ENCODE data around the gene PCID2. TPM values are rescaled to one million over a fixed set of nuclear protein-coding genes. Genes with fewer than 3 reads are reported as not detected.

Gene PCID2
- total and polyA plus RNA-seq, 2 of the 13 experiments (the other 11 are each of a cell fraction or from before 2014, with no cell fraction given), result 65.0 to 111 TPM

GRCh38 chr13:113207890-113208420 is 514 bp downstream of the PCID2 start (continued):
- TF ChIP-seq HBP1 (CRISPR knock-in tag; IDR thresholded peaks at IDR 0.05; ENCODE audit: low read depth), result no peak; the same call in 1 of the 2 replicates
- TF ChIP-seq ZNF558 (CRISPR knock-in tag; IDR thresholded peaks at IDR 0.05; ENCODE audit: borderline replicate concordance), result 0 out of 2 replicates have a peak, but pooled peaks have one; percentile 3
- TF ChIP-seq KAT7 (CRISPR knock-in tag; IDR thresholded peaks at IDR 0.05; ENCODE audit: borderline replicate concordance), result peak; percentile 92
- TF ChIP-seq MATR3 (CRISPR knock-in tag; IDR thresholded peaks at IDR 0.05), result no peak
- peak; percentile 44; the same call in 1 of the 2 replicates for TF ChIP-seq MAX (IDR thresholded peaks at IDR 0.05)

GRCh38 chr13:113207460-113207859 is 1.0 kb downstream of the PCID2 start:
- intact Hi-C loops (cut with micrococcal nuclease; ENCODE audit: unreplicated experiment), result loop anchor here (5.0 kb wide), 1 partner anchor 50 kb away; the partner anchor contains the start of gene PROZ
- Histone ChIP-seq H3K4me2 (ENCODE audit: low read depth, low read length) (peak overlapping the region; percentile 82), H3K4me1 (ENCODE audit: insufficient read depth, low read length) (peaks cover 67% of the 10 kb centered on the region), H3K79me2 (ENCODE audit: insufficient read depth, low read length) (peaks cover 88% of the 10 kb centered on the region), H2AFZ (ENCODE audit: low read length) (no peak overlapping the region), H4K20me1 (ENCODE audit: insufficient read depth, low read length) (peaks cover 23% of the 10 kb centered on the region), H3K9ac (ENCODE audit: insufficient read depth, low read depth, low read length) (peak overlapping the region; percentile 96), H3K27ac (ENCODE audit: extremely low read length, insufficient read depth, low read length) (peak overlapping the region; percentile 92), H3K9me3 (ENCODE audit: low read length) (no peaks in the 10 kb centered on the region), H3K27me3 (ENCODE audit: control insufficient read depth in 1 of 2, insufficient read depth in 2 of 2, low read length in 2 of 2) (no peaks in the 10 kb centered on the region), H3K36me3 (replicated peaks in 1 of 2; ENCODE audit: control insufficient read depth in 1 of 2, insufficient read depth in 2 of 2, low read length in 2 of 2) (peaks cover 0 to 32% of the 10 kb centered on the region in 2 experiments; a peak in 3 of 5 replicates), H3K4me3 (replicated peaks in 1 of 3; ENCODE audit: insufficient read depth in 1 of 3, low read depth in 2 of 3, low read length in 3 of 3) (peak overlapping the region; percentile 76 to 96 (median 85))
- WGBS (ENCODE audit: low lambda C conversion rate), result 22% methylated on average over 3 of the region's 3 CpGs
- ATAC-seq (no peak), DNase-seq (ENCODE audit: low spot score) (no peak), FAIRE-seq (peak; percentile 15)
- POLR2A ChIA-PET, result no interaction called here
- no TSS peak for BruUV-seq (replicated peaks)
- CTCF ChIA-PET (ENCODE audit: low intra/inter-chr PET ratio, low total read pairs), result no interaction called here
- TF ChIP-seq MAFG (CRISPR knock-in tag; IDR thresholded peaks at IDR 0.05) (no peak), SMAD3 (CRISPR knock-in tag; IDR thresholded peaks at IDR 0.05) (no peak), ZNF331 (CRISPR knock-in tag; IDR thresholded peaks at IDR 0.05) (no peak), ZNF609 (CRISPR knock-in tag; IDR thresholded peaks at IDR 0.05; ENCODE audit: borderline replicate concordance) (no peak), LRRFIP1 (CRISPR knock-in tag; conservative IDR thresholded peaks at IDR 0.05) (no peak)
- in situ Hi-C loops (cut with HindIII; ENCODE audit: extremely low pct_ligation_motif_present, low pct_unique_long_range_greater_than_20kb), result no loop called here

Measured in HepG2 (cell line).